GM18505 (cell line): Measurements from ENCODE around the gene SLC35F4.
"Not testable (repeated sequence)": the region's sequence is repeated elsewhere in the genome, so short reads cannot be mapped to it uniquely, and the experiment has no call there.

Source experiments
- ATAC-seq: cut with Tn5 transposase; IDR thresholded peaks from one replicate; pipeline ENCODE4 v1.9.1; 2021; ENCODE audit not compliant: unreplicated experiment
- POLR2A ChIP-seq: IDR thresholded peaks from 4 replicates; pipeline ENCODE4 v1.6.1; 2011; ENCODE audit warnings: borderline replicate concordance; ENCODE audit not compliant: insufficient read depth, insufficient read length; ENCODE audit errors: extremely low read depth

SLC35F4 gene

GRCh38 chr14:57712698-57713097 lies 153.2 kb downstream of the SLC35F4 start:
- TF ChIP-seq POLR2A, result no peak
- ATAC-seq, result no peak

GRCh38 chr14:57712102-57712501 lies 153.8 kb downstream of the SLC35F4 start:
- no peak for ATAC-seq

GRCh38 chr14:57709909-57710308 lies 156.0 kb downstream of the SLC35F4 start:
- no peak for TF ChIP-seq POLR2A
- ATAC-seq, result no peak

More at GRCh38 chr14:57712102-57712501, 153.8 kb downstream of the SLC35F4 start:
- no peak for TF ChIP-seq POLR2A

GRCh38 chr14:57709086-57709485 lies 156.8 kb downstream of the SLC35F4 start:
- not testable (repeated sequence) for ATAC-seq

- no peak for ATAC-seq
- TF ChIP-seq POLR2A, result no peak
These were observed 158.7 kb downstream of the SLC35F4 start for GRCh38 chr14:57707219-57707618.

- no peak for TF ChIP-seq POLR2A
- ATAC-seq, result no peak
These were observed 161.1 kb downstream of the SLC35F4 start for GRCh38 chr14:57704763-57705162.

GRCh38 chr14:57699947-57700346 lies 165.9 kb downstream of the SLC35F4 start:
- no peak for TF ChIP-seq POLR2A
- no peak for ATAC-seq

- TF ChIP-seq POLR2A, result no peak
- no peak for ATAC-seq
These were observed 173.2 kb downstream of the SLC35F4 start for GRCh38 chr14:57692671-57693070.

GRCh38 chr14:57687416-57687815 lies 178.5 kb downstream of the SLC35F4 start:
- ATAC-seq, result no peak
- TF ChIP-seq POLR2A, result no peak

GRCh38 chr14:57686304-57686703 lies 179.6 kb downstream of the SLC35F4 start:
- TF ChIP-seq POLR2A, result no peak
- ATAC-seq, result no peak

GRCh38 chr14:57671021-57671420 lies 194.9 kb downstream of the SLC35F4 start:
- ATAC-seq, result no peak
- TF ChIP-seq POLR2A, result no peak

GRCh38 chr14:57660208-57660607 lies 205.7 kb downstream of the SLC35F4 start:
- TF ChIP-seq POLR2A, result no peak
- ATAC-seq, result no peak

GRCh38 chr14:57659052-57659451 lies 206.8 kb downstream of the SLC35F4 start:
- TF ChIP-seq POLR2A, result no peak
- ATAC-seq, result no peak

- TF ChIP-seq POLR2A, result no peak
- ATAC-seq, result no peak
These were observed 208.4 kb downstream of the SLC35F4 start for GRCh38 chr14:57657487-57657886.

GRCh38 chr14:57656853-57657252 lies 209.0 kb downstream of the SLC35F4 start:
- no peak for ATAC-seq
- TF ChIP-seq POLR2A, result no peak

- ATAC-seq, result no peak
- TF ChIP-seq POLR2A, result no peak
These were observed 213.1 kb downstream of the SLC35F4 start for GRCh38 chr14:57652769-57653168.

- ATAC-seq, result no peak
- no peak for TF ChIP-seq POLR2A
These were observed 224.1 kb downstream of the SLC35F4 start for GRCh38 chr14:57641776-57642175.
